K562 (cell line): ENCODE data around the gene VDR. TPM values are rescaled to one million over a fixed set of nuclear protein-coding genes. Genes with fewer than 3 reads are reported as not detected.

Experiments
- CEBPB ChIP-seq: fragments of 450-650 bp; IDR thresholded peaks from 2 replicates; pipeline ENCODE4 v1.6.1; 2016; ENCODE audit warnings: missing genetic modification characterization, missing compliant biosample characterization
- GABPA ChIP-seq: fragments of 200-800 bp; sonication (Bioruptor generic); conservative IDR thresholded peaks from 2 replicates; pipeline ENCODE4 v1.6.1; 2016; ENCODE audit warnings: low read depth, missing genetic modification characterization, missing compliant biosample characterization
- LEF1 ChIP-seq: fragments of 450-650 bp; IDR thresholded peaks from 2 replicates; pipeline ENCODE4 v1.6.1; 2016; ENCODE audit warnings: mild to moderate bottlenecking
- POU5F1 ChIP-seq: fragments of 150-350 bp; IDR thresholded peaks from 2 replicates; pipeline ENCODE4 v1.6.1; 2014; ENCODE audit warnings: borderline replicate concordance, low read length, low read depth, mild to moderate bottlenecking; ENCODE audit not compliant: partially characterized antibody
- PRMT5 ChIP-seq: sonication (generic); formaldehyde crosslinking; IDR thresholded peaks from 2 replicates; pipeline ENCODE4 v1.5.0; 2020; ENCODE audit warnings: missing genetic modification reagents
- ZNF239 ChIP-seq: fragments of 250-450 bp; sonication (Bioruptor Pico); IDR thresholded peaks from 2 replicates; pipeline ENCODE4 v1.4.0; 2020; ENCODE audit warnings: mild to moderate bottlenecking
- ZNF311 ChIP-seq: fragments of 250-450 bp; sonication (Bioruptor Pico); IDR thresholded peaks from 2 replicates; pipeline ENCODE4 v1.4.0; 2020; ENCODE audit warnings: mild to moderate bottlenecking, moderate library complexity
- ZNF695 ChIP-seq: fragments of 450-650 bp; formaldehyde crosslinking; IDR thresholded peaks from 2 replicates; pipeline ENCODE4 v1.4.0; 2020; ENCODE audit warnings: mild to moderate bottlenecking, moderate library complexity
- ZNF778 ChIP-seq: fragments of 450-650 bp; formaldehyde crosslinking; IDR thresholded peaks from 2 replicates; pipeline ENCODE4 v1.4.0; 2020; ENCODE audit warnings: mild to moderate bottlenecking, moderate library complexity
- polyA plus RNA-seq, 8 experiments: library from polyadenylated mRNA; depleted of rRNA in 4 of 8; stranded (reverse) in 5 of 8; unstranded in 3 of 8; fragments of >200 nt; fragmentation: Nextera tagmentation in 2 of 8; fragmentation: Illumina TruSeq in 1 of 8; extraction: Ambion mirVana in 2 of 8; extraction: Trizol in 1 of 8; gene quantifications; 2 replicates each; pipeline versions ENCODE4 v1.2.1 to v1.2.3, GENCODE V29; 2011 to 2014; ENCODE audit warnings: inconsistent platforms in 1 of 8, missing spikeins in 1 of 8
- total RNA-seq, 7 experiments: library from RNA; depleted of rRNA in 6 of 7; stranded (reverse); fragments of >200 nt in 6 of 7; fragmentation: Illumina TruSeq in 2 of 7; extraction: Trizol in 2 of 7; gene quantifications; 2 replicates each; pipeline versions ENCODE4 v1.2.1 to v1.2.3, GENCODE V29; 2011 to 2021; ENCODE audit warnings: low replicate concordance in 1 of 7
- TF ChIP-seq, protein P1 (sequence below): sonication (generic); formaldehyde crosslinking; IDR thresholded peaks from 2 replicates; pipeline ENCODE4 v1.8.1; 2022; ENCODE audit warnings: missing genetic modification reagents
- TF ChIP-seq, protein P2 (sequence below): fragments of 450-650 bp; IDR thresholded peaks from 2 replicates; pipeline ENCODE4 v1.6.1; 2018; ENCODE audit warnings: mild to moderate bottlenecking, low read depth; ENCODE audit not compliant: partially characterized antibody
- TF ChIP-seq, protein P3 (sequence below): fragments of 450-650 bp; IDR thresholded peaks from 2 replicates; pipeline ENCODE4 v1.6.1; 2016
- TF ChIP-seq, protein P4 (sequence below), 2 experiments: fragments of 450-650 bp in 1 of 2; sonication (generic) in 1 of 2; formaldehyde crosslinking in 1 of 2; IDR thresholded peaks; 2 replicates each; pipeline versions ENCODE4 v1.7.1 to v1.9.0; 2016 to 2022; ENCODE audit warnings: inconsistent platforms in 1 of 2, mild to moderate bottlenecking in 1 of 2, missing genetic modification reagents in 1 of 2
- TF ChIP-seq, protein P5 (sequence below): fragments of 250-450 bp; sonication (Bioruptor Pico); IDR thresholded peaks from 2 replicates; pipeline ENCODE4 v1.8.0; 2022; ENCODE audit warnings: moderate library complexity, mild to moderate bottlenecking, inconsistent platforms

VDR gene
- total and polyA plus RNA-seq, 9 of the 15 experiments (the other 6 are each of a cell fraction or from before 2014, with no cell fraction given) = 0.61 to 4.8 (median 2.0) TPM

DNA sequence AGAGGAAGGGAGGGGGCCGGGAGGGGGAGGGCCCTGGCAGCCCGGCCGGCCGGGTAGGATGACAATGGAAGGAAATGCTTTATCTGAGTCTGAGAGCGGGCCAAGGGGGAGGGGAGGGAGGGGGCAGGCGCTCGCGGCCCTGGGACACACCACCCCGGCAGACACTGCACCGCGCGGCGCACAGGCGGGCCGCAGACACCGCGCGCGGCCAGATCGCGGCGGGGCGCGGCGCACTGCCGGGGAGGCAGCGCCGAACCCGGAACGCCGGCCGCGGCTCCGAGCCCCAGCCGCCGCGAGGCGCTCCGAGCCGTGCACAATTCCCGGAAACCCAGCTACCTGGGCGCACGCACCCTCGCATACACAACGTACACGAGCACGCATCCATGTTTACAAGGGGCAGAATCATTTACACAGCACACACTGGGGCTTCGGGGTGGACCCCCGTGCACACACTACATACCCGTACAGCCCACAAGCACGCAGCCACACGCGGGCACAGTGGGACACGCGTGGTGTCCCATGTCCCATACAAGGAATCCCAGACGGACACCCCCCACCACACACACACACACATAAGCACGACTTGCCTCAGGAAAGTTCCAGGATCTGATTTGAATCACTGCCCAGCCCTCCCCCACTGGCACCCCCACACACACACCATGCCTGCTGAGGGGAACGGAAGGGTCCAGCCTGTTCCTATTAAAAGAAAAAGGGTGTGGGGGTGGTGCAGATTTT lies 84.7 kb downstream of the VDR start, which contains the start of gene HDAC7 (continued):
- TF ChIP-seq PRMT5 (CRISPR knock-in tag) (no peak), POU5F1 (no peak), ZNF311 (CRISPR knock-in tag) (no peak), GABPA (tag) (no peak), CEBPB (tag) (no peak), ZNF239 (CRISPR knock-in tag) (no peak), ZNF695 (CRISPR knock-in tag) (no peak), ZNF778 (CRISPR knock-in tag) (no peak), LEF1 (no peak)
- TF ChIP-seq, protein P1, sequence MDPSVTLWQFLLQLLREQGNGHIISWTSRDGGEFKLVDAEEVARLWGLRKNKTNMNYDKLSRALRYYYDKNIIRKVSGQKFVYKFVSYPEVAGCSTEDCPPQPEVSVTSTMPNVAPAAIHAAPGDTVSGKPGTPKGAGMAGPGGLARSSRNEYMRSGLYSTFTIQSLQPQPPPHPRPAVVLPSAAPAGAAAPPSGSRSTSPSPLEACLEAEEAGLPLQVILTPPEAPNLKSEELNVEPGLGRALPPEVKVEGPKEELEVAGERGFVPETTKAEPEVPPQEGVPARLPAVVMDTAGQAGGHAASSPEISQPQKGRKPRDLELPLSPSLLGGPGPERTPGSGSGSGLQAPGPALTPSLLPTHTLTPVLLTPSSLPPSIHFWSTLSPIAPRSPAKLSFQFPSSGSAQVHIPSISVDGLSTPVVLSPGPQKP (CRISPR knock-in tag) = no peak
- TF ChIP-seq, protein P2, sequence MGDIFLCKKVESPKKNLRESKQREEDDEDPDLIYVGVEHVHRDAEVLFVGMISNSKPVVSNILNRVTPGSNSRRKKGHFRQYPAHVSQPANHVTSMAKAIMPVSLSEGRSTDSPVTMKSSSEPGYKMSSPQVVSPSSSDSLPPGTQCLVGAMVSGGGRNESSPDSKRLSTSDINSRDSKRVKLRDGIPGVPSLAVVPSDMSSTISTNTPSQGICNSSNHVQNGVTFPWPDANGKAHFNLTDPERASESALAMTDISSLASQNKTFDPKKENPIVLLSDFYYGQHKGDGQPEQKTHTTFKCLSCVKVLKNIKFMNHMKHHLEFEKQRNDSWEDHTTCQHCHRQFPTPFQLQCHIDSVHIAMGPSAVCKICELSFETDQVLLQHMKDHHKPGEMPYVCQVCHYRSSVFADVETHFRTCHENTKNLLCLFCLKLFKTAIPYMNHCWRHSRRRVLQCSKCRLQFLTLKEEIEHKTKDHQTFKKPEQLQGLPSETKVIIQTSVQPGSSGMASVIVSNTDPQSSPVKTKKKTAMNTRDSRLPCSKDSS = no peak
- TF ChIP-seq, protein P3, sequence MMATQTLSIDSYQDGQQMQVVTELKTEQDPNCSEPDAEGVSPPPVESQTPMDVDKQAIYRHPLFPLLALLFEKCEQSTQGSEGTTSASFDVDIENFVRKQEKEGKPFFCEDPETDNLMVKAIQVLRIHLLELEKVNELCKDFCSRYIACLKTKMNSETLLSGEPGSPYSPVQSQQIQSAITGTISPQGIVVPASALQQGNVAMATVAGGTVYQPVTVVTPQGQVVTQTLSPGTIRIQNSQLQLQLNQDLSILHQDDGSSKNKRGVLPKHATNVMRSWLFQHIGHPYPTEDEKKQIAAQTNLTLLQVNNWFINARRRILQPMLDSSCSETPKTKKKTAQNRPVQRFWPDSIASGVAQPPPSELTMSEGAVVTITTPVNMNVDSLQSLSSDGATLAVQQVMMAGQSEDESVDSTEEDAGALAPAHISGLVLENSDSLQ = no peak
- TF ChIP-seq, protein P4, sequence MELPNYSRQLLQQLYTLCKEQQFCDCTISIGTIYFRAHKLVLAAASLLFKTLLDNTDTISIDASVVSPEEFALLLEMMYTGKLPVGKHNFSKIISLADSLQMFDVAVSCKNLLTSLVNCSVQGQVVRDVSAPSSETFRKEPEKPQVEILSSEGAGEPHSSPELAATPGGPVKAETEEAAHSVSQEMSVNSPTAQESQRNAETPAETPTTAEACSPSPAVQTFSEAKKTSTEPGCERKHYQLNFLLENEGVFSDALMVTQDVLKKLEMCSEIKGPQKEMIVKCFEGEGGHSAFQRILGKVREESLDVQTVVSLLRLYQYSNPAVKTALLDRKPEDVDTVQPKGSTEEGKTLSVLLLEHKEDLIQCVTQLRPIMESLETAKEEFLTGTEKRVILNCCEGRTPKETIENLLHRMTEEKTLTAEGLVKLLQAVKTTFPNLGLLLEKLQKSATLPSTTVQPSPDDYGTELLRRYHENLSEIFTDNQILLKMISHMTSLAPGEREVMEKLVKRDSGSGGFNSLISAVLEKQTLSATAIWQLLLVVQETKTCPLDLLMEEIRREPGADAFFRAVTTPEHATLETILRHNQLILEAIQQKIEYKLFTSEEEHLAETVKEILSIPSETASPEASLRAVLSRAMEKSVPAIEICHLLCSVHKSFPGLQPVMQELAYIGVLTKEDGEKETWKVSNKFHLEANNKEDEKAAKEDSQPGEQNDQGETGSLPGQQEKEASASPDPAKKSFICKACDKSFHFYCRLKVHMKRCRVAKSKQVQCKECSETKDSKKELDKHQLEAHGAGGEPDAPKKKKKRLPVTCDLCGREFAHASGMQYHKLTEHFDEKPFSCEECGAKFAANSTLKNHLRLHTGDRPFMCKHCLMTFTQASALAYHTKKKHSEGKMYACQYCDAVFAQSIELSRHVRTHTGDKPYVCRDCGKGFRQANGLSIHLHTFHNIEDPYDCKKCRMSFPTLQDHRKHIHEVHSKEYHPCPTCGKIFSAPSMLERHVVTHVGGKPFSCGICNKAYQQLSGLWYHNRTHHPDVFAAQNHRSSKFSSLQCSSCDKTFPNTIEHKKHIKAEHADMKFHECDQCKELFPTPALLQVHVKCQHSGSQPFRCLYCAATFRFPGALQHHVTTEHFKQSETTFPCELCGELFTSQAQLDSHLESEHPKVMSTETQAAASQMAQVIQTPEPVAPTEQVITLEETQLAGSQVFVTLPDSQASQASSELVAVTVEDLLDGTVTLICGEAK (IDR thresholded peaks at IDR 0.05) = peak; percentile 55; the same call in 1 of the 2 replicates
- TF ChIP-seq, protein P4 (CRISPR knock-in tag; IDR thresholded peaks at IDR 0.05) = no peak
- TF ChIP-seq, protein P5, sequence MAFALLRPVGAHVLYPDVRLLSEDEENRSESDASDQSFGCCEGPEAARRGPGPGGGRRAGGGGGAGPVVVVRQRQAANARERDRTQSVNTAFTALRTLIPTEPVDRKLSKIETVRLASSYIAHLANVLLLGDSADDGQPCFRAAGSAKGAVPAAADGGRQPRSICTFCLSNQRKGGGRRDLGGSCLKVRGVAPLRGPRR = no peak
